HG02759 (cell line): ENCODE results near the gene HIRA.
A peak's percentile ranks its signal among the peaks of the same experiment; 100 is the strongest.
"Not testable (repeated sequence)": the region's sequence is repeated elsewhere in the genome, so short reads cannot be mapped to it uniquely, and the experiment has no call there.

Experiments used
- ATAC-seq: cut with Tn5 transposase; IDR thresholded peaks from one replicate; pipeline ENCODE4 v1.9.1; 2021; ENCODE audit warnings: mild to moderate bottlenecking, moderate library complexity; ENCODE audit not compliant: unreplicated experiment

The HIRA gene

GRCh38 chr22:19445279-19445982, 13.9 kb upstream of the HIRA start:
- not testable (repeated sequence) for ATAC-seq

GRCh38 chr22:19443544-19444211, 12.1 kb upstream of the HIRA start:
- ATAC-seq, result no peak

GRCh38 chr22:19442166-19442565, 10.6 kb upstream of the HIRA start:
- ATAC-seq, result no peak

- no peak for ATAC-seq
Observed at GRCh38 chr22:19440411-19441195, 9.1 kb upstream of the HIRA start.

GRCh38 chr22:19438298-19438697, 6.8 kb upstream of the HIRA start:
- no peak for ATAC-seq

GRCh38 chr22:19436444-19437161, 5.1 kb upstream of the HIRA start:
- ATAC-seq, result not testable (repeated sequence)

GRCh38 chr22:19434829-19435580, 3.5 kb upstream of the HIRA start:
- no peak for ATAC-seq

- no peak for ATAC-seq
Observed at GRCh38 chr22:19434401-19434800, 2.9 kb upstream of the HIRA start.

GRCh38 chr22:19432133-19432851, 759 bp upstream of the HIRA start, which contains the start of gene MRPL40:
Gene MRPL40 (plus strand): TSS chr22:19432545. CDS start chr22:19432555, 10 bp downstream.
- peak; percentile 81 for ATAC-seq

GRCh38 chr22:19430890-19431541, 517 bp downstream of the HIRA start:
- ATAC-seq, result peak; percentile 8

- no peak for ATAC-seq
Observed at GRCh38 chr22:19429950-19430889, 1.3 kb downstream of the HIRA start.

GRCh38 chr22:19424186-19424500, 7.4 kb downstream of the HIRA start:
- ATAC-seq, result no peak

GRCh38 chr22:19422440-19423301, 8.9 kb downstream of the HIRA start:
- ATAC-seq, result no peak

GRCh38 chr22:19420321-19420720, 11.2 kb downstream of the HIRA start:
- no peak for ATAC-seq

GRCh38 chr22:19419464-19420178, 11.9 kb downstream of the HIRA start:
- peak; percentile 63 for ATAC-seq

- no peak for ATAC-seq
Observed at GRCh38 chr22:19419086-19419463, 12.5 kb downstream of the HIRA start.

- no peak for ATAC-seq
Observed at GRCh38 chr22:19412923-19413322, 18.6 kb downstream of the HIRA start.
